ENCODE measurements around the gene TBC1D22A. TPM values are rescaled to one million over a fixed set of nuclear protein-coding genes. Genes with fewer than 3 reads are reported as not detected.

The TBC1D22A gene
- total and polyA plus RNA-seq, 9 of the 15 experiments (the other 6 are each of a cell fraction or from before 2014, with no cell fraction given), result 0.20 to 11.5 (median 5.2) TPM

DNA sequence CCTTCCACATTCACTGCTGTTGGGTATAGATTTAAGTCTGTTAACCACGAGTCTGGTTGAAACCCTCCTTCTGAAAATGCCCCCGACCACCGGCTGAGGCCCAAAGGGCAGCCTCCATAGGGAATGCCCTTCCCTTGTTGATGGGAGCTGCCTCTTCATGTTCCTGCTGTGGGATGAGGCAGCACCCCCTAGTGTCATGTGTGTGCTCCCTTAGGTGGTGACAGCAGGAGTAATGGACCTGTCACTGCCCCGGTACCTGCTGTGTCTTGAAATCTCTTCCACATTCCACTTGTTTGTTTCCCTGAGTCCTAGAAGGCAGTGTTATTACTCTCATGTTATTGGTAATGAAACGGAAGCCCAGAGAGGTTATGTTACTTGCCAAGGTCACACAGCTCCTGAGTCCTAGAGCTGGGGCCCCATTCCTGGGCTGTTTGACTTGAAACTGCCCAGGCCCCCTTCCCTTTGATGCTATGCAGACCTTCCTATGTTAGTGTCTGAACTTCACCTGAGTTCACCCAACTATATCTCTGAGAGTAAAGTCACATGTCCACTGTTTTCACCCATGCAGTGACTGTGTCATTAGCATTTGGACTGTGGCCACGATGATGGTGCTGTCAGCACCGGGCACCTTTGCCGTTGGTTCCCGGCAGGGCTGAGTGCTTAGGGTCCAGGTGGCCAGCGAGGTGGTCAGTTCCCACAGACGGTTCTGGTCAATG is 234.3 kb downstream of the TBC1D22A start (continued):
- TF ChIP-seq, protein P1, sequence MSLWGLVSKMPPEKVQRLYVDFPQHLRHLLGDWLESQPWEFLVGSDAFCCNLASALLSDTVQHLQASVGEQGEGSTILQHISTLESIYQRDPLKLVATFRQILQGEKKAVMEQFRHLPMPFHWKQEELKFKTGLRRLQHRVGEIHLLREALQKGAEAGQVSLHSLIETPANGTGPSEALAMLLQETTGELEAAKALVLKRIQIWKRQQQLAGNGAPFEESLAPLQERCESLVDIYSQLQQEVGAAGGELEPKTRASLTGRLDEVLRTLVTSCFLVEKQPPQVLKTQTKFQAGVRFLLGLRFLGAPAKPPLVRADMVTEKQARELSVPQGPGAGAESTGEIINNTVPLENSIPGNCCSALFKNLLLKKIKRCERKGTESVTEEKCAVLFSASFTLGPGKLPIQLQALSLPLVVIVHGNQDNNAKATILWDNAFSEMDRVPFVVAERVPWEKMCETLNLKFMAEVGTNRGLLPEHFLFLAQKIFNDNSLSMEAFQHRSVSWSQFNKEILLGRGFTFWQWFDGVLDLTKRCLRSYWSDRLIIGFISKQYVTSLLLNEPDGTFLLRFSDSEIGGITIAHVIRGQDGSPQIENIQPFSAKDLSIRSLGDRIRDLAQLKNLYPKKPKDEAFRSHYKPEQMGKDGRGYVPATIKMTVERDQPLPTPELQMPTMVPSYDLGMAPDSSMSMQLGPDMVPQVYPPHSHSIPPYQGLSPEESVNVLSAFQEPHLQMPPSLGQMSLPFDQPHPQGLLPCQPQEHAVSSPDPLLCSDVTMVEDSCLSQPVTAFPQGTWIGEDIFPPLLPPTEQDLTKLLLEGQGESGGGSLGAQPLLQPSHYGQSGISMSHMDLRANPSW (CRISPR knock-in tag; IDR thresholded peaks at IDR 0.05), result no peak
- TF ChIP-seq HBP1 (CRISPR knock-in tag; IDR thresholded peaks at IDR 0.05) (no peak), ZNF41 (CRISPR knock-in tag; conservative IDR thresholded peaks at IDR 0.05) (no peak), BCOR (IDR thresholded peaks at IDR 0.05) (peak; percentile 47; the same call in 1 of the 2 replicates), HLTF (IDR thresholded peaks at IDR 0.05) (no peak), CTCF (IDR thresholded peaks at IDR 0.05 in 2 of 3, conservative IDR thresholded peaks at IDR 0.05 in 1 of 3; ENCODE audit: insufficient read depth in 2 of 3, low read depth in 1 of 3, low read length in 3 of 3) (peak; percentile 30 to 38 (median 34); a peak in 5 of 6 replicates), E2F1 (CRISPR knock-in tag; IDR thresholded peaks at IDR 0.05) (no peak)

All from K562 (cell line).